Thoracic aorta (tissue), 2 donors: ENCODE data around the gene PNP. TPM values are rescaled to one million over a fixed set of nuclear protein-coding genes. Genes with fewer than 3 reads are reported as not detected.

Source experiments
- ATAC-seq: fragments of 150-250 bp; one replicate; pipeline ENCODE4 v1.8.0; 2017; ENCODE audit warnings: low read depth; ENCODE audit not compliant: insufficient number of reproducible peaks, low FRiP score
- DNase-seq: peaks from one replicate; pipeline ENCODE4 v3.0.0-alpha.2; 2020; ENCODE audit warnings: low spot score
- H3K27ac ChIP-seq, 2 donors: fragments of 200-600 bp; sonication (generic); 1 replicate in 1 of 2; 2 replicates in 1 of 2; pipeline ENCODE4 v1.5.1; 2016; ENCODE audit warnings: mild to moderate bottlenecking in 2 of 2, moderate library complexity in 2 of 2
- H3K27me3 ChIP-seq: fragments of 200-600 bp; sonication (generic); replicated peaks from 2 replicates; pipeline ENCODE4 v1.6.0; 2016; ENCODE audit warnings: mild to moderate bottlenecking; ENCODE audit not compliant: insufficient read depth
- H3K36me3 ChIP-seq: fragments of 200-600 bp; sonication (generic); one replicate; pipeline ENCODE4 v1.5.1; 2016
- H3K4me1 ChIP-seq, 2 donors: fragments of 200-600 bp; sonication (generic); 1 replicate in 1 of 2; 2 replicates in 1 of 2; pipeline versions ENCODE4 v1.5.1 to v1.6.0; 2016; ENCODE audit warnings: low read depth in 2 of 2, mild to moderate bottlenecking in 1 of 2; ENCODE audit not compliant: control insufficient read depth in 1 of 2
- H3K4me3 ChIP-seq: fragments of 200-600 bp; sonication (generic); 2 replicates; pipeline ENCODE4 v1.5.1; 2016; ENCODE audit warnings: mild to moderate bottlenecking
- H3K9me3 ChIP-seq: fragments of 200-600 bp; sonication (generic); 2 replicates; pipeline ENCODE4 v1.5.1; 2016
- total RNA-seq, 2 donors: library from RNA; depleted of rRNA; stranded (reverse); fragments of >200 nt; gene quantifications; one replicate each; pipeline versions ENCODE4 v1.1.0 to v1.2.3, GENCODE V29; 2016
- TF ChIP-seq, protein P1 (sequence below): fragments of 200-600 bp; sonication (generic); IDR thresholded peaks from one replicate; pipeline ENCODE4 v1.5.1; 2019; ENCODE audit warnings: antibody characterized with exemption

PNP gene
- total RNA-seq, 2 donors from 2014 or later, result 42.4 to 170 TPM

DNA sequence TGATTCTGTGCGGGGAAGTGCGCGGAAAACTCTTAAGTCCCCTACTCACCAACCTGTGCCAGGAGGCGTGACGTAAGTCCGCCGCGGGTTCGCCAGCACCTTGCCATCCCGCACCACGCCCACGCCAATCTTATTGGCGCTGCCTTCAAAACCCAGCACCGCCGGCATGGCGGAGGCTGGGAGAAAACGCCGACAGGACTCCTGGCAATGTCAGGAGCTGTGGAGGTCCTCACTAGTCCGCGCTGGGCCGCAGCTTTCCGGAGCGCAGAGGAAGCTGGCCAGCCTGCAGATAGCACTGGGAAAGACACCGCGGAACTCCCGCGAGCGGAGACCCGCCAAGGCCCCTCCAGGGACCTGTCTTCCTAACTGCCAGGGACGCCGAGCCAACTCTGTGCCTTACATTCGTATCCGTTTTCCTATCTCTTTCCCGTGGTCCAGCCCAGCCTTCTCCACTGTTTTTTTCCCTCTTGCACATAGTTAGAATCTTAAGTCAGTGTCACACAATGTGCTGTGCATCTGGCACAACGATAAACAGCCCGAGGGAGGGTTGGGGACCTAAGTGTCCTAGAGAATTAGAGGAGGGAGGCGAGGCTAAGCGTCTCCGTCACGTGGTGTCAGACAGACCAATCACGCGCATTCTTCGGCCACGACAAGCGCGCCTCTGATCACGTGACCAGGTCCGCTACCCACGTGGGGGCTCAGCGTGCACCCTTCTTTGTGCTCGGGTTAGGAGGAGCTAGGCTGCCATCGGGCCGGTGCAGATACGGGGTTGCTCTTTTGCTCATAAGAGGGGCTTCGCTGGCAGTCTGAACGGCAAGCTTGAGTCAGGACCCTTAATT, 14.5 kb upstream of the PNP start, which contains the start of the genes APEX1 and OSGEP:
TSS of gene APEX1 (plus strand) at position 711 of the 839 bp plus-strand sequence. CDS start 420 bp downstream, outside the sequence.
TSS of gene OSGEP (minus strand) at position 297 of the 839 bp plus-strand sequence. CDS start at position 168, 129 bp downstream.
- H3K36me3 ChIP-seq, result peaks cover 41% of the 10 kb centered on the region
- H3K4me1 ChIP-seq, result peaks cover 23 to 27% of the 10 kb centered on the region in 2 donors
- no peaks in the 10 kb centered on the region for H3K9me3 ChIP-seq
- ATAC-seq (peak; percentile 91), DNase-seq (peak; percentile 94)
- H3K4me3 ChIP-seq, result peak within 1 kb of the TSS; percentile 88
- TF ChIP-seq, protein P1, sequence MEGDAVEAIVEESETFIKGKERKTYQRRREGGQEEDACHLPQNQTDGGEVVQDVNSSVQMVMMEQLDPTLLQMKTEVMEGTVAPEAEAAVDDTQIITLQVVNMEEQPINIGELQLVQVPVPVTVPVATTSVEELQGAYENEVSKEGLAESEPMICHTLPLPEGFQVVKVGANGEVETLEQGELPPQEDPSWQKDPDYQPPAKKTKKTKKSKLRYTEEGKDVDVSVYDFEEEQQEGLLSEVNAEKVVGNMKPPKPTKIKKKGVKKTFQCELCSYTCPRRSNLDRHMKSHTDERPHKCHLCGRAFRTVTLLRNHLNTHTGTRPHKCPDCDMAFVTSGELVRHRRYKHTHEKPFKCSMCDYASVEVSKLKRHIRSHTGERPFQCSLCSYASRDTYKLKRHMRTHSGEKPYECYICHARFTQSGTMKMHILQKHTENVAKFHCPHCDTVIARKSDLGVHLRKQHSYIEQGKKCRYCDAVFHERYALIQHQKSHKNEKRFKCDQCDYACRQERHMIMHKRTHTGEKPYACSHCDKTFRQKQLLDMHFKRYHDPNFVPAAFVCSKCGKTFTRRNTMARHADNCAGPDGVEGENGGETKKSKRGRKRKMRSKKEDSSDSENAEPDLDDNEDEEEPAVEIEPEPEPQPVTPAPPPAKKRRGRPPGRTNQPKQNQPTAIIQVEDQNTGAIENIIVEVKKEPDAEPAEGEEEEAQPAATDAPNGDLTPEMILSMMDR, result no peak
- peak within 1 kb of the TSS; percentile 87 to 91 for H3K27ac ChIP-seq
- no peaks in the 10 kb centered on the region for H3K27me3 ChIP-seq

GRCh38 chr14:20455355-20456300, 13.6 kb upstream of the PNP start:
- Histone ChIP-seq H3K4me1 (peaks cover 31 to 36% of the 10 kb centered on the region in 2 donors), H3K9me3 (no peaks in the 10 kb centered on the region), H3K4me3 (peak overlapping the region; percentile 88), H3K27me3 (no peaks in the 10 kb centered on the region), H3K36me3 (peaks cover 33% of the 10 kb centered on the region), H3K27ac (peak overlapping the region; percentile 87 to 91)
- DNase-seq (no peak), ATAC-seq (peak; percentile 44)
- TF ChIP-seq, protein P1, result no peak

- ATAC-seq (no peak), DNase-seq (no peak)
- Histone ChIP-seq H3K4me1 (peaks cover 32 to 37% of the 10 kb centered on the region in 2 donors), H3K9me3 (no peaks in the 10 kb centered on the region), H3K27me3 (no peaks in the 10 kb centered on the region), H3K27ac (no peak overlapping the region), H3K36me3 (peaks cover 26% of the 10 kb centered on the region), H3K4me3 (no peak overlapping the region)
- TF ChIP-seq, protein P1, result no peak
These were observed 12.2 kb upstream of the PNP start for GRCh38 chr14:20456971-20457370.

DNA sequence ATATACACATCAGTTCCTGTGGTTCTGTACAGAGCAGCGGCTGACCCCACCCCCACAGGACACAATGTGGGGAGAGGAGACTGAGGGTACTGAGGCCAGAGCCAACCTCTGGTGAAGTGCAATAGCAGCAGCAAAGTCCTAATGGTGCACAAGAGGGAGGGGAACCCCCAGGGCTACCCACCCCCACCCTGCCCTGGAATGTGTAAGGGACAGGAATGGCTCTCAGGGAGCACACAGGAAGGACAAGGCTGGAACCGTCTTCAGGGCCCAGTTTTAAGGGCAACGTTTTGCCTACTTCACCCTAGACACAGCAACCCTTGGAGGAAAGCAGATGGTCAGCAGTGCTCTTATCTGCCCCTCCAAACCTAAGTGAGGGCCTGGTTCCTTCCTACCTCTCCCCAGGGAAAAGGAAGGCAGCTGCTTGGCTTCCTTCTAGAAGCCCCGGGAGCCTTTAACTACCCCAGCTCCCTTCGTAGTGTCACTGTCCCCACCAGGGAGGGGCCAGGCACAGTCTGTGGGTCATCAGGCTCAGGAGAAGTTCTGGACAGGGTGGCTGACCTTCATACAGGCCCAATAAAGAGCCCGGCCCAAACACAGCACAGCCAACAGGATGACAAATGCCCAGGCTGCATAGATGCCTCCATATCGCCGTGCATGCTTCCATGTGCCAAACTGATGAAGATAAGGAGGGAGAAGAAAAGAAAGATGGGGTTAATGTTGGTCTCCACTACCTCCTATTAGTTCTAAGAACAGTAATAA, 11.0 kb upstream of the PNP start:
- TF ChIP-seq, protein P1, result no peak
- ATAC-seq (no peak), DNase-seq (no peak)
- Histone ChIP-seq H3K4me1 (peaks cover 29 to 35% of the 10 kb centered on the region in 2 donors), H3K27me3 (no peaks in the 10 kb centered on the region), H3K36me3 (peaks cover 23% of the 10 kb centered on the region), H3K27ac (no peak overlapping the region), H3K9me3 (no peaks in the 10 kb centered on the region), H3K4me3 (no peak overlapping the region)
